ENCODE results near the gene CCDC116.
A peak's percentile ranks its signal among the peaks of the same experiment; 100 is the strongest.
"Not testable (repeated sequence)": the region's sequence is repeated elsewhere in the genome, so short reads cannot be mapped to it uniquely, and the experiment has no call there.

CCDC116 gene

GRCh38 chr22:21632237-21632895 lies at the start of gene CCDC116:
Gene CCDC116, plus strand, starts transcription at chr22:21632760. Its CDS starts 422 bp downstream, at chr22:21633182.
- DNase-seq, result no peak

- no peak for DNase-seq
These were observed 49.5 kb upstream of the CCDC116 start for GRCh38 chr22:21582801-21583740.

GRCh38 chr22:21585389-21585788 lies 47.2 kb upstream of the CCDC116 start:
- DNase-seq, result no peak

GRCh38 chr22:21587803-21588611 lies 44.6 kb upstream of the CCDC116 start:
- peak; percentile 56 for DNase-seq

- DNase-seq, result no peak
These were observed 43.2 kb upstream of the CCDC116 start for GRCh38 chr22:21589396-21589795.

GRCh38 chr22:21590809-21591641 lies 41.5 kb upstream of the CCDC116 start:
- no peak for DNase-seq

GRCh38 chr22:21591695-21592094 lies 40.9 kb upstream of the CCDC116 start:
- DNase-seq, result no peak

- DNase-seq, result no peak
These were observed 40.1 kb upstream of the CCDC116 start for GRCh38 chr22:21592422-21592821.

- DNase-seq, result no peak
These were observed 38.9 kb upstream of the CCDC116 start for GRCh38 chr22:21593406-21594232.

GRCh38 chr22:21594865-21595452 lies 37.6 kb upstream of the CCDC116 start:
- DNase-seq, result no peak

GRCh38 chr22:21596356-21597135 lies 36.0 kb upstream of the CCDC116 start:
- DNase-seq, result not testable (repeated sequence)

GRCh38 chr22:21598302-21598701 lies 34.3 kb upstream of the CCDC116 start:
- DNase-seq, result no peak

GRCh38 chr22:21599053-21599893 lies 33.3 kb upstream of the CCDC116 start:
- no peak for DNase-seq

- DNase-seq, result no peak
These were observed 30.0 kb upstream of the CCDC116 start for GRCh38 chr22:21602579-21602978.

- no peak for DNase-seq
These were observed 28.6 kb upstream of the CCDC116 start for GRCh38 chr22:21603973-21604372.

GRCh38 chr22:21605887-21606564 lies 26.5 kb upstream of the CCDC116 start:
- DNase-seq, result no peak

GRCh38 chr22:21606775-21607174 lies 25.8 kb upstream of the CCDC116 start:
- DNase-seq, result peak; percentile 28

- not testable (repeated sequence) for DNase-seq
These were observed 22.9 kb upstream of the CCDC116 start for GRCh38 chr22:21609556-21610157.

All from EL (cell line).